GM19467 (cell line): ENCODE results near the gene NECTIN1.

Experiments used
- ATAC-seq: cut with Tn5 transposase; IDR thresholded peaks from one replicate; pipeline ENCODE4 v1.9.1; 2021; ENCODE audit warnings: mild to moderate bottlenecking, moderate library complexity; ENCODE audit not compliant: unreplicated experiment

Gene NECTIN1

DNA sequence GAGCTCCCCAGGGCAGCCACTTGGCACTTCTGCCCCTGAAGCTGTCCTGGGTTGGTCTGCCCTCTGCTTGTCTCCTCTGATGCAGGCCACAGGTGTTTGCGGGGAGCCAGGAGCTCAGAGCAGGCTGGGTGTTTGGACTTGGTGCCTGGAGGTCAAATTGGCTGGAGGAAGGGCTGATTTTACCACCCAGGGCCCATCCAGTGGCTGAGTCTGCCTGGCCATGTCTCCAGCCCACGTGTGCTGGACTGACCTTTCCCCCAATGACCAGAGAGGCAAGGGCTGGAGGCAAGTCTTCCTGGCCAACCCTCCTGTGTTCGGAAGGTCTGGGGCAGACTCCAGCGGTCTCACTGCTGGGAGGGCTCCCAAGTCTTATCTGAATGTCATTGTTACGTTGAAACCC lies 84.0 kb downstream of the NECTIN1 start:
- no peak for ATAC-seq

- no peak for ATAC-seq
Observed at GRCh38 chr11:119644502-119644901, 84.5 kb downstream of the NECTIN1 start.

- no peak for ATAC-seq
Observed at GRCh38 chr11:119643876-119644225, 85.1 kb downstream of the NECTIN1 start.

DNA sequence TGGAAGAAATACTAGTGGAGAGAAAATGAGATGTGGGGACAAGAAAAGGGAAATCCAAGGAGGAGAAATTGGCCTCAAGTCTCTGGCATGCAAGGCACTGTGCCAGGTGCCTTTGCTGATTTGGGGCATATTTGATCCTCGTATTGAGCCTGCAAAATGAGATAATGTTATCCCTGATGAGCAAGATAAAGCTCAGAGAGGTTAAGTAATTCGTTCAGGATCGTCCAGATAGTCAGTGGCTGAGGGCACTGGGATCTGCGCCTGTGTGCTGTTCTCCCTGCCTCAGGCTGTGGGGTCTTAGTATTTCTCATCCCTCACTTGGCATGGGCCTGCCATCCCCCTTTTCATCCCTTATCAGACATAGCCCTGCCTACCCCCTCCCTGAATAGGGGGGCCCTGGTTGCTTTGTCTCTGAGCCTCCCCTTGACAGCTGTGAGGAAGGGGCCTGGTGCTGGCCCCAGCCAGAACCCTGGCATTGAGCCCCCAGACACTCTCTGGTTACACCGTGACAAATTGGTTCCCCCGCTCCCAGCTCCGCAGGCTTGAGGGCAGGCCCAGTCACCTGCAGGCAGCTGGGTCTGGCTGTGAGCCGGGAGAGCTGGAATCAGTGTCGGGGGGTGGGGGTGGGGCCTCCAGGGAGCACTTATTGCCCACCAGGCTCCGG lies 85.7 kb downstream of the NECTIN1 start:
- ATAC-seq = no peak

DNA sequence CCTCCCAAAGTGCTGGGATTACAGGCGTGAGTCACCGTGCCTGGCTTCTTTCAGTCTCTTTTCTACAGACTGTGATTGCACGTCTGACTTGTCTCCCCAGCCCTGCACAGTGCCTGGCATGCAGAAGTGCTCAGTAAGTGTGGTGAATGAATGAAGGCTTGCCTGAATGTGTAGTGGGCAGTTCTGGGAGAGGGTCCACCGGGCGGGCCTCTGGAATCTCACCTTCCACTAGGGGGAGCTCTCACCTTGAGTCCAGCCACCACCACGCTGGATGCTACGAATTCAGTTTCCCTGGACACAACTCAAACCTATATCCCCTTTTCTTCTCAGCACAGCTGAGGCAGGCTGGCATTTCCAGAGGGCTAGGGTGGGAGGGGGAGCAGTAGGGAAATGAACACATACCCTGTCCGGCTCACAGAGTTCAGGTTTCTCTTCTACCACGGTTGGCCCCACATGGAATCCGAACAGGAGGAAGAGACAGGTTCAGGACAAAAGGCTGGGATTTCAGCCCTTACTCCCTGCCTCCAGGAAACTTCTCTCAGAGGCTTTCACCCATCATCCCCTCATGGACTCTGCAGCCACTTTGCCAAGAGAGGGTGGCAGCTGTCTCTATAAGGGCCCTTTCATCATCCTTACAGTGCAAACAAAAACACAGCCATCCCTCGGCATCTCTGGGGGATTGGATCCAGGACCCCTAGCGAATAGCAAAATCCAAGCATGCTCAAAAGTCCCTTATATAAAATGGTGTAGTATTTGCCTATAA lies 86.8 kb downstream of the NECTIN1 start:
- ATAC-seq = no peak

DNA sequence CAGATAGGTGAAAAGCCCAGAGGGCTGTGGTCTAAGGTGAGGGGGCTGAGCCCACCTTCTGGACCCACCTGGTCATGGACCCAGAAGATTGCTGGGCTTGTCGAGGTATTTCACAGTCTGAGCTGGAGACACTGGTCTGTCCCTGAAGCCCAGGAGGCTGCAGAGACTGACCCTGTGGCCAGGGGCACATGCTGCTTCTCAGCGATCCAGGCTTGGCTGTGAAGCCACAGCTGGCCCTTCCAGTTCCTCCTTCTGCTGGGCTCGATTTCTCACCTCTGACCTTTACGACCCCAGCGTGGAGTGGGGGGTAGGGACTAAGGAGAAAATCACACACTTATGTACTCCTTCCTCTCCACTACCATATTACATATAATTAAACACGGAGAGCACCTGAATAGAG lies 88.5 kb downstream of the NECTIN1 start:
- ATAC-seq = no peak

DNA sequence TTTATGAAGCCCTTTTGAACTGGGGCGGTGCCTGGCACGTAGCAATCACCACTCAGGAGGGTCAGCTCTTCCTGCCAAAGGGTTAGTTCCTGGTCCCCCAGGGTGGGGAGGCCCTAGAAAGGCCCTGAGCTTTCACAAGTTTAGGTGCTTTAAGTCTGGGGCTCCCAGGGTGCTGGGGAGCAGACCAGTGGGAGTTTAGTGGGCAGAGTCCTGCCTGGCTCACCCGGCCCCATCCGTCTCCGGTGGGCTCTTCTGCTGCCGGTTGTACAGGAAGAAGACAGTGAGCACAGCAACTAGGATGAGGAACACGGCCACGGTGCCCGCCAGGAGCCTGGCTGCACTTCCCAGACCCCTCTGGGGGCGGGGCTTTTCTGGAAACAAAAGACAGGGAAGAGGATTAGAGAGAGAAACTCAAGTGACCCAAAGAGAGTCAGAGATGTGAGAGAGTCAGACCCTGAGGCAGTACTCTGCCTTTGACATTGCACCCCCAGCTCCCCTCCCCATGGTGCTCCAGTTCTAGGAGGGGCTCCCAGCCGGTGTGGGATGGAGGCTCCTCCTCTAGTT lies 89.3 kb downstream of the NECTIN1 start:
- ATAC-seq = no peak

DNA sequence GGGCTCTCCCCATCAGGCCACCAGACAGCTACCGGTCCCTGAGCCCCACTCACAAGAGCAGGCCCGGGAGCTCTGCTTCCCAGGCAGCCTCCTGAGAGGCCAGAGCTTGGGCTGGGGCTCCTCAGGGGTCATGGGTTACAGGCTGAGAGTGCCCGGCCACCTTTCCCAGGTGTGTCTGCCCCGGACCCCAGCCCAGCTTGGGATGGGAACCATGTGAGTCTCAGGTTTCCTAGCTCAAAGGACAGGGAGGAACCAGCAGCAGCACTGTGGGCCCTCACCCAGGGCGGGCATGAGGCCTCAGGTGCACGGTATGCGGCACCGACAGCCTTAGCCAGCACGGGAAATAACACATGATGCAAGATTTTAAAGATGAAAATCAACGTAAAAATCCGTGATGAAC lies 90.1 kb downstream of the NECTIN1 start:
- ATAC-seq = no peak

- no peak for ATAC-seq
Observed at GRCh38 chr11:119637481-119637880, 91.5 kb downstream of the NECTIN1 start.

GRCh38 chr11:119635776-119636175 lies 93.2 kb downstream of the NECTIN1 start:
- ATAC-seq = no peak

DNA sequence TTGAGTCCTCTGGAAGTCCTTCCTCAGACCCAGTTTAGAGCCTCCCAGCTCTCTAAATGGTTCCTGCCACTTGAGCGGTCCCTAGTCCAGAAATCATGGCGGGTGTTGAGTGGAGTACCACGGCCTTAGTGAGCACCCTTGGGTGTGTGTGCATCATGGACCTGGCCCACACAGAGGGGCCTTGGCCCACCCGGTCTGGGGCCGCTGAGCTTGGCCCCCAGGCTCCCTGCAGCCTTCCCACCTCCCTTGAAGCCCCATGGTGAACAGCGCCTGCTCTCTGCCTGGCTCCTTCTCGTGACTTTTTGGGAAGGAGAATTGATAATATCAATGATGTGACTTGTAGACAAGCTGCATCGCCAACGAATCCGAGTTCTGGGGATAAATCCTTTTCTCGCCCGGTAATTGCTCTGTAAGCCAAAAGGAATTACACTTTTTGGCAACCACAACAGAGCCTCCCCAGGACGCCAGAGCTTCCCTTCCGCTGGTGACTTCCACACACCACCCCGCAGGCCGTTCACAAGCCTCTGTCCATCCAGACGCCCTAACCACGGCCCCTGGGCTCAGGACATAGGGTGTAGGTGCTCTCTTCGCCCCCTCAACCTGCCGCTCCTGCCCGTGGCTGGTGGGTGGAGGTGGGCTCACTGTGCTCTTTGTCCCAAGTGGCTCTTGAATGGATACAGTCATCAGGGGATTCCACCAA lies 93.8 kb downstream of the NECTIN1 start:
- ATAC-seq = no peak

DNA sequence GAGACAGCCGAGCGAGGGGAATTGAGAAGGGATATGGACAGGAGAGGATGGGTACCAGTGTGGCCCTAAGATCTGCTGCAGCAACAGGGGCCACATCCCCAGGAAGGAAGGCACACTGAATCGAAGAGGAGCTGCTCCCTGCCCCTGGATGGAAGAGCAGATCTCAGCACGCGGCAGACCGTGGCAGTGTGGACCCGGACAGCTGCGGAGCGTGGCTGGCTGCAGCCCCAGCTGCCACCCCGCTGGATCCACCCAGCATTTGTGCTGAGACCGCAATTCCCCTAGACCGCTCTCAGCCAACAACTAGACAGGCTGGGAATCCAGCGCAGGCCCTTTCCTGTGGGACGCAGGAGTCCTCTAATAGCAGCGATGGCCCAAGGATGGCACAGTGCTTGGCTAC lies 94.7 kb downstream of the NECTIN1 start:
- no peak for ATAC-seq

- no peak for ATAC-seq
Observed at GRCh38 chr11:119629834-119630624, 99.0 kb downstream of the NECTIN1 start.

DNA sequence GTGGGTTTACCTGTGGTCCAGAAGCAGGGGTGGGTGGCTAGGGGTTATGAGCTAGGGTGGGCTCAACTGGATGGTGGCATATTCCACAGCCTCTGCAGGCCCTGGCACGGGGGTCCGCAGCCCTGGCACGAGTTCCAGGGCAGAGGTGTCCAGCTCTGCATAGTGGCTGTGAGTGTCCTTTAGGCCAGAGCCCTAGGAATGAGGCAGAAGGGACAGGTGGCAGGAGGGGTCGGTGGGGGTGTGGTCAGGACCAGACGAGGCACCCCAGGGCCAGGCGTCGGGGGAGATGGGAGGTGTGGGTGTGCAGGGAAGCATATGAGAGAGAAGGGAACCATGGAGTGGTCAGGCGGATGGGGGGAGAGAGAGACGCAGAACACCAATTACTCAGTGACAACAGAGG lies 99.9 kb downstream of the NECTIN1 start:
- ATAC-seq = no peak

GRCh38 chr11:119627286-119627685 lies 101.7 kb downstream of the NECTIN1 start:
- ATAC-seq = no peak

GRCh38 chr11:119626871-119627270 lies 102.1 kb downstream of the NECTIN1 start:
- ATAC-seq = no peak

GRCh38 chr11:119626197-119626841 lies 102.7 kb downstream of the NECTIN1 start:
- ATAC-seq = no peak

- no peak for ATAC-seq
Observed at GRCh38 chr11:119625206-119625978, 103.6 kb downstream of the NECTIN1 start.

DNA sequence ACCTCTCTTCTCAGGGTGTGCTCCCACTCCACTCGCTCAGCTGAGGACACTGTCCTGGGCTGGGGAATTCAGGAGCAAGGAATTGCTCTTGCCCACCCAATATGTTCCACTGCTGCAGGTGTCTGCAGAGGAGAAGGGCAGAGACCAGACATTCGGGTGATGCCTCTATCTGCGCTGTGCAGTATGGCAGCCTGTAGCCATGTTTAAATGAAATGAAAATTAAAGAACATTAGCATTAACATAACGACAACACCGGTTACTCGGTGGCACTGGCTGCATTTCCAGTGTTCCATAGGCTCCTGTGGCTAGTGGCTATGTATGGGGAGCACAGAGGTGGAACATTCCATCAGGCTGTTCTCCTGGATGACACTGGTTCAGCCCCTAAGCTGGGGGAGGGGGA lies 104.4 kb downstream of the NECTIN1 start:
- ATAC-seq = no peak
